Endothelial cell of umbilical vein (primary cell): Measurements from ENCODE around the gene PSME3IP1. TPM values are rescaled to one million over a fixed set of nuclear protein-coding genes. Genes with fewer than 3 reads are reported as not detected.

Experiments used
- BruUV-seq: library from RNA; stranded (reverse); fragments of 400-500 nt; replicated peaks from 2 replicates; lab custom pipeline; 2021; lab: Mats Ljungman, UMichigan
- CTCF ChIA-PET: fragments of 300-600, 350-600 bp; sonication (Branson Sonifier 250); formaldehyde crosslinking; loops from one replicate; lab custom pipeline; 2021; ENCODE audit warnings: antibody characterized with exemption, inconsistent platforms; lab: Charles Lee
- POLR2A ChIA-PET: fragments of 300-600, 350-600 bp; sonication (Branson Sonifier 250); formaldehyde crosslinking; loops from one replicate; lab custom pipeline; 2021; ENCODE audit warnings: antibody characterized with exemption, inconsistent platforms; lab: Charles Lee
- DNase-seq: peaks from one replicate; pipeline ENCODE4 v3.0.0-alpha.2; 2011; ENCODE audit warnings: low read depth, low spot score
- FAIRE-seq: peaks from 2 replicates; lab custom pipeline; 2011; peaks lifted over from hg19 to GRCh38; lab: Jason Lieb, UNC
- H2AFZ ChIP-seq: 2 replicates; pipeline ENCODE4 v1.6.0; 2012; ENCODE audit warnings: low read depth, low read length, control low read depth, inconsistent platforms
- H3K27ac ChIP-seq: 2 replicates; pipeline ENCODE4 v1.5.1; 2011; ENCODE audit warnings: low read depth, mild to moderate bottlenecking, control low read depth, low read length, moderate library complexity; ENCODE audit not compliant: insufficient read depth
- H3K27me3 ChIP-seq, 2 experiments: 2 replicates each; pipeline versions ENCODE4 v1.6.0 to v1.6.1; 2011; ENCODE audit warnings: low read length in 2 of 2, mixed read lengths in 1 of 2; ENCODE audit not compliant: control insufficient read depth in 2 of 2, insufficient read depth in 2 of 2
- H3K36me3 ChIP-seq, 2 experiments: 2 replicates in 1 of 2; 3 replicates in 1 of 2; pipeline ENCODE4 v1.5.1; 2011; ENCODE audit warnings: low read length in 2 of 2, mild to moderate bottlenecking in 1 of 2, moderate library complexity in 1 of 2; ENCODE audit not compliant: control insufficient read depth in 2 of 2, insufficient read depth in 2 of 2; ENCODE audit errors: extremely low read depth in 1 of 2
- H3K4me1 ChIP-seq: 3 replicates; pipeline ENCODE4 v1.5.1; 2011; ENCODE audit warnings: mild to moderate bottlenecking, low read length; ENCODE audit not compliant: control insufficient read depth, insufficient read depth; ENCODE audit errors: extremely low read depth
- H3K4me2 ChIP-seq: 2 replicates; pipeline ENCODE4 v1.6.1; 2011; ENCODE audit warnings: low read length, control low read depth, mixed read lengths; ENCODE audit not compliant: insufficient read depth
- H3K4me3 ChIP-seq, 3 experiments: fragments of 200-600 bp in 1 of 3; sonication (generic), shearing (Covaris generic) in 1 of 3; replicated peaks in 1 of 3; 2 replicates each; pipeline ENCODE4 v1.5.1; 2011 to 2016; ENCODE audit warnings: control low read depth in 3 of 3, low read length in 3 of 3, mild to moderate bottlenecking in 2 of 3, inconsistent platforms in 1 of 3, low read depth in 1 of 3, moderate library complexity in 1 of 3; ENCODE audit not compliant: insufficient read depth in 1 of 3
- H3K79me2 ChIP-seq: 2 replicates; pipeline ENCODE4 v1.6.0; 2012; ENCODE audit warnings: low read length, inconsistent platforms; ENCODE audit not compliant: control insufficient read depth, insufficient read depth
- H3K9ac ChIP-seq: replicated peaks from 2 replicates; pipeline ENCODE3; 2011; ENCODE audit warnings: low read length, control low read depth; ENCODE audit not compliant: insufficient read depth; ENCODE audit errors: extremely low read depth
- H3K9me1 ChIP-seq: replicated peaks from 3 replicates; pipeline ENCODE4 v1.6.0; 2011; ENCODE audit warnings: mild to moderate bottlenecking, low read length; ENCODE audit not compliant: control insufficient read depth, insufficient read depth; ENCODE audit errors: extremely low read depth
- H3K9me3 ChIP-seq: replicated peaks from 2 replicates; pipeline ENCODE4 v1.5.1; 2012; ENCODE audit warnings: low read length, inconsistent platforms; ENCODE audit not compliant: control insufficient read depth, insufficient read depth
- H4K20me1 ChIP-seq: replicated peaks from 2 replicates; pipeline ENCODE3; 2011; ENCODE audit warnings: mild to moderate bottlenecking, low read length; ENCODE audit not compliant: control insufficient read depth, insufficient read depth; ENCODE audit errors: extremely low read depth
- CTCF ChIP-seq, 2 donors: IDR thresholded peaks; 1 replicate in 1 of 2; 2 replicates in 1 of 2; pipeline ENCODE4 v1.5.1; 2011; ENCODE audit warnings: low read length in 2 of 2, mild to moderate bottlenecking in 2 of 2, moderate library complexity in 2 of 2, control low read depth in 1 of 2, inconsistent platforms in 1 of 2, low read depth in 1 of 2; ENCODE audit not compliant: insufficient read depth in 1 of 2; ENCODE audit errors: extremely low read depth in 1 of 2
- MYC ChIP-seq: IDR thresholded peaks from one replicate; pipeline ENCODE4 v1.6.1; 2011; ENCODE audit warnings: mild to moderate bottlenecking, low read depth, low read length
- POLR2A ChIP-seq: IDR thresholded peaks from 2 replicates; pipeline ENCODE4 v1.6.1; 2012; ENCODE audit warnings: low read depth, mild to moderate bottlenecking, control low read depth, low read length
- POLR2AphosphoS5 ChIP-seq: IDR thresholded peaks from 2 replicates; pipeline ENCODE4 v1.6.1; 2012; ENCODE audit warnings: low read depth, mild to moderate bottlenecking, control low read depth, low read length, moderate library complexity; ENCODE audit not compliant: insufficient read depth
- dilution Hi-C: fragments of 300-500 bp; cut with MboI; formaldehyde crosslinking; loops from one replicate; pipeline ENCODE4 v1.15.0; 2019; ENCODE audit warnings: low sequenced_read_pairs; ENCODE audit not compliant: extremely low pct_ligation_motif_present
- intact Hi-C: fragments of 100-400 bp; cut with micrococcal nuclease; formaldehyde crosslinking; loops from one replicate; pipeline ENCODE4 v1.10.0; 2022
- polyA plus RNA-seq, 4 experiments: library from polyadenylated mRNA; depleted of rRNA in 3 of 4; stranded (reverse) in 3 of 4; unstranded in 1 of 4; fragments of >200 nt; gene quantifications; 2 replicates each; pipeline versions ENCODE4 v1.2.1 to v1.2.3, GENCODE V29; 2011 to 2012; ENCODE audit warnings: missing spikeins in 1 of 4
- total RNA-seq: library from RNA; stranded (reverse); gene quantifications from 2 replicates; pipeline ENCODE4 v1.2.3, GENCODE V29; 2021

PSME3IP1 gene
- total and polyA plus RNA-seq, 2 donors (not counting 3 experiments of a cell fraction or from before 2014, with no cell fraction given), result 86.2 to 91.8 TPM

GRCh38 chr16:57147381-57148221 lies 38.2 kb downstream of the PSME3IP1 start:
- Histone ChIP-seq H3K79me2 (no peaks in the 10 kb centered on the region), H3K27ac (peak overlapping the region; percentile 84), H3K36me3 (no peaks in the 10 kb centered on the region), H3K4me2 (peak overlapping the region; percentile 67), H2AFZ (no peak overlapping the region), H4K20me1 (no peaks in the 10 kb centered on the region), H3K4me1 (peaks cover 48% of the 10 kb centered on the region), H3K27me3 (no peaks in the 10 kb centered on the region), H3K9me3 (no peaks in the 10 kb centered on the region), H3K9ac (peak overlapping the region; percentile 31), H3K9me1 (no peaks in the 10 kb centered on the region), H3K4me3 (no peak overlapping the region)
- ChIA-PET POLR2A (interaction anchor here (1.5 kb wide), 1 partner anchor 55 kb away, joined by 5 read pairs; the partner anchor contains the start of gene CPNE2), CTCF (interaction anchor here (0.8 to 6.4 kb wide), 4 partner anchors 9 to 55 kb away, joined by 3 to 57 read pairs (median 6); partner anchors contain the start of gene CPNE2)
- intact Hi-C loops, result loop anchor here (2.0 kb wide), 2 partner anchors 39 to 55 kb away; partner anchors contain the start of genes CPNE2, PSME3IP1 and RSPRY1
- no TSS peak for BruUV-seq
- DNase-seq (peak; percentile 79), FAIRE-seq (peak; percentile 93)
- dilution Hi-C loops, result loop anchor here (5.0 kb wide), 1 partner anchor 35 kb away; no protein-coding TSS in a partner anchor
- TF ChIP-seq CTCF (IDR thresholded peaks at IDR 0.05; ENCODE audit: extremely low read depth in 1 of 2, insufficient read depth in 1 of 2, low read depth in 1 of 2, low read length in 2 of 2) (no peak), POLR2AphosphoS5 (peak; percentile 51), POLR2A (peak; percentile 61), MYC (no peak)
